Skeletal muscle tissue (tissue), 4 donors: Measurements from ENCODE around the gene NAA25. TPM values are rescaled to one million over a fixed set of nuclear protein-coding genes. Genes with fewer than 3 reads are reported as not detected.
"Not testable (repeated sequence)": the region's sequence is repeated elsewhere in the genome, so short reads cannot be mapped to it uniquely, and the experiment has no call there.

Experiments
- H3K27ac ChIP-seq: one replicate; pipeline ENCODE4 v1.7.0; 2013; ENCODE audit warnings: mild to moderate bottlenecking, low read depth, low read length, inconsistent platforms
- H3K27me3 ChIP-seq, 3 donors: one replicate each; pipeline ENCODE4 v1.7.0; 2013; ENCODE audit warnings: low read length in 3 of 3; ENCODE audit not compliant: control insufficient read depth in 3 of 3, insufficient read depth in 3 of 3
- H3K36me3 ChIP-seq, 3 donors: one replicate each; pipeline ENCODE4 v1.7.0; 2013; ENCODE audit warnings: low read length in 3 of 3; ENCODE audit not compliant: control insufficient read depth in 3 of 3, insufficient read depth in 3 of 3
- H3K4me1 ChIP-seq, 3 donors: one replicate each; pipeline ENCODE4 v1.7.0; 2013; ENCODE audit warnings: low read length in 3 of 3, mild to moderate bottlenecking in 3 of 3; ENCODE audit not compliant: control insufficient read depth in 3 of 3, insufficient read depth in 3 of 3
- H3K4me3 ChIP-seq, 3 donors: one replicate each; pipeline ENCODE4 v1.7.0; 2013; ENCODE audit warnings: low read length in 3 of 3
- H3K9ac ChIP-seq, 3 donors: one replicate each; pipeline ENCODE4 v1.7.0; 2013; ENCODE audit warnings: low read length in 3 of 3, mild to moderate bottlenecking in 3 of 3, moderate library complexity in 2 of 3, low read depth in 1 of 3
- H3K9me3 ChIP-seq, 3 donors: one replicate each; pipeline ENCODE4 v1.7.0; 2013; ENCODE audit warnings: low read length in 3 of 3; ENCODE audit not compliant: control insufficient read depth in 3 of 3
- total RNA-seq: library from RNA; depleted of rRNA; stranded (reverse); fragments of >200 nt; gene quantifications from one replicate; pipeline ENCODE4 v1.2.3, GENCODE V29; 2014
- donor health status: Osteomylitis.

NAA25 gene
- total RNA-seq, 1 donor from 2014 or later: 38.1 TPM

GRCh38 chr12:112066566-112066965 is 42.0 kb downstream of the NAA25 start:
- Histone ChIP-seq H3K9me3 (no peaks in the 10 kb centered on the region), H3K27me3 (no peaks in the 10 kb centered on the region), H3K36me3 (peaks cover 27 to 62% (median 55%) of the 10 kb centered on the region in 3 donors), H3K9ac (no peak overlapping the region), H3K4me3 (no peak overlapping the region), H3K27ac (no peak overlapping the region), H3K4me1 (no peaks in the 10 kb centered on the region)

- Histone ChIP-seq H3K4me3 (no peak overlapping the region), H3K9me3 (no peaks in the 10 kb centered on the region), H3K4me1 (no peaks in the 10 kb centered on the region), H3K9ac (no peak overlapping the region), H3K36me3 (peaks cover 21 to 60% (median 55%) of the 10 kb centered on the region in 3 donors), H3K27me3 (no peaks in the 10 kb centered on the region), H3K27ac (no peak overlapping the region)
Observed at GRCh38 chr12:112063273-112063672, 45.3 kb downstream of the NAA25 start.

GRCh38 chr12:112061137-112061536 is 47.4 kb downstream of the NAA25 start:
- Histone ChIP-seq H3K27ac (no peak overlapping the region), H3K9ac (no peak overlapping the region), H3K9me3 (no peaks in the 10 kb centered on the region), H3K4me1 (no peaks in the 10 kb centered on the region), H3K27me3 (no peaks in the 10 kb centered on the region), H3K36me3 (peaks cover 22 to 51% (median 49%) of the 10 kb centered on the region in 3 donors), H3K4me3 (no peak overlapping the region)

- H3K4me1 ChIP-seq: no peaks in the 10 kb centered on the region
Observed at GRCh38 chr12:112049351-112049750, 59.2 kb downstream of the NAA25 start.

GRCh38 chr12:112046003-112046402 is 62.6 kb downstream of the NAA25 start:
- Histone ChIP-seq H3K4me3 (no peak overlapping the region), H3K4me1 (no peaks in the 10 kb centered on the region), H3K27me3 (no peaks in the 10 kb centered on the region), H3K27ac (no peak overlapping the region), H3K36me3 (peaks cover 29 to 73% (median 55%) of the 10 kb centered on the region in 3 donors), H3K9me3 (no peaks in the 10 kb centered on the region), H3K9ac (no peak overlapping the region)

More at GRCh38 chr12:112049351-112049750, 59.2 kb downstream of the NAA25 start:
- Histone ChIP-seq H3K9ac (no peak overlapping the region), H3K4me3 (no peak overlapping the region), H3K27ac (no peak overlapping the region), H3K36me3 (peaks cover 34 to 75% (median 54%) of the 10 kb centered on the region in 3 donors), H3K27me3 (no peaks in the 10 kb centered on the region), H3K9me3 (no peaks in the 10 kb centered on the region)

GRCh38 chr12:112036614-112037013 is 72.0 kb downstream of the NAA25 start:
- H3K9me3 ChIP-seq, H3K4me3 ChIP-seq, H3K4me1 ChIP-seq, H3K27me3 ChIP-seq, H3K27ac ChIP-seq, H3K9ac ChIP-seq: not testable (repeated sequence)
- peaks cover 29 to 69% (median 69%) of the 10 kb centered on the region in 3 donors for H3K36me3 ChIP-seq

GRCh38 chr12:112035219-112035785 is 73.3 kb downstream of the NAA25 start:
- peaks cover 28 to 69% (median 69%) of the 10 kb centered on the region in 3 donors for H3K36me3 ChIP-seq
- H3K4me3 ChIP-seq: no peak overlapping the region
- H3K27me3 ChIP-seq: no peaks in the 10 kb centered on the region
- no peak overlapping the region for H3K27ac ChIP-seq
- H3K4me1 ChIP-seq: no peaks in the 10 kb centered on the region
- no peak overlapping the region for H3K9ac ChIP-seq
- H3K9me3 ChIP-seq: no peaks in the 10 kb centered on the region

- H3K9ac ChIP-seq: no peak overlapping the region
- H3K4me1 ChIP-seq: no peaks in the 10 kb centered on the region
- no peaks in the 10 kb centered on the region for H3K9me3 ChIP-seq
- H3K27me3 ChIP-seq: no peaks in the 10 kb centered on the region
- H3K27ac ChIP-seq: no peak overlapping the region
- peaks cover 28 to 58% (median 57%) of the 10 kb centered on the region in 3 donors for H3K36me3 ChIP-seq
- no peak overlapping the region for H3K4me3 ChIP-seq
Observed at GRCh38 chr12:112032292-112032691, 76.3 kb downstream of the NAA25 start.

GRCh38 chr12:112031472-112031871 is 77.1 kb downstream of the NAA25 start:
- Histone ChIP-seq H3K4me3 (no peak overlapping the region), H3K36me3 (peaks cover 25 to 52% (median 52%) of the 10 kb centered on the region in 3 donors), H3K4me1 (no peaks in the 10 kb centered on the region), H3K27me3 (no peaks in the 10 kb centered on the region), H3K9me3 (no peaks in the 10 kb centered on the region), H3K27ac (no peak overlapping the region), H3K9ac (no peak overlapping the region)

- Histone ChIP-seq H3K4me3 (no peak overlapping the region), H3K27ac (no peak overlapping the region), H3K36me3 (peaks cover 25 to 49% (median 45%) of the 10 kb centered on the region in 3 donors), H3K27me3 (no peaks in the 10 kb centered on the region), H3K9me3 (no peaks in the 10 kb centered on the region), H3K9ac (no peak overlapping the region), H3K4me1 (no peaks in the 10 kb centered on the region)
Observed at GRCh38 chr12:112029301-112029700, 79.3 kb downstream of the NAA25 start.
